ENCODE measurements around the gene GNAS-AS1.

Gene GNAS-AS1

DNA sequence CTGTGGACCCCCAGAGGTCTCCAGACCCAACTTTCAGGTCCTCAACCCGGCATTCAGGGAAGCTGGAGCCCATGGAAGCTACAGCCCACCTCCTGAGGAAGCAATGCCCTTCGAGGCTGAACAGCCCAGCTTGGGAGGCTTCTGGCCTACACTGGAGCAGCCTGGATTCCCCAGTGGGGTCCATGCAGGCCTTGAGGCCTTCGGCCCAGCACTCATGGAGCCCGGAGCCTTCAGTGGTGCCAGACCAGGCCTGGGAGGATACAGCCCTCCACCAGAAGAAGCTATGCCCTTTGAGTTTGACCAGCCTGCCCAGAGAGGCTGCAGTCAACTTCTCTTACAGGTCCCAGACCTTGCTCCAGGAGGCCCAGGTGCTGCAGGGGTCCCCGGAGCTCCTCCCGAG, 2.8 kb upstream of the GNAS-AS1 start:
- no peak overlapping the region for H3K27ac ChIP-seq (replicated peaks; ENCODE audit: low read length)
- peaks cover 3 to 11% of the 10 kb centered on the region in 2 donors for H3K9me3 ChIP-seq (replicated peaks in 1 of 2; ENCODE audit: control insufficient read depth in 2 of 2, insufficient read depth in 1 of 2, low read depth in 1 of 2, low read length in 2 of 2)
- no CpG with 5 or more reads among the region's 6 CpGs for WGBS, 2 donors (ENCODE audit: extremely low coverage in 2 of 2, insufficient read length in 2 of 2, insufficient replicate concordance in 1 of 2)
- peak overlapping the region; percentile 46 for H2BK15ac ChIP-seq (ENCODE audit: low read length)
- H2BK12ac ChIP-seq (ENCODE audit: low read length) = no peak overlapping the region
- peak overlapping the region; percentile 73 for H2AFZ ChIP-seq (ENCODE audit: low read length)
- H2AK5ac ChIP-seq (ENCODE audit: low read depth, low read length) = peak overlapping the region; percentile 81
- no peak for DNase-seq (ENCODE audit: low spot score)
- no peak overlapping the region for H3K4me3 ChIP-seq (ENCODE audit: low read length in 2 of 2)
- no peak overlapping the region for H4K8ac ChIP-seq (ENCODE audit: low read depth, low read length)
- no peak overlapping the region for H3K14ac ChIP-seq (ENCODE audit: low read length)
- no peak overlapping the region for H2BK120ac ChIP-seq (ENCODE audit: low read depth, low read length)
- no peak overlapping the region for H3K4me2 ChIP-seq (ENCODE audit: insufficient read depth, low read length, poor library complexity, severe bottlenecking)
- no peak overlapping the region for H3K9ac ChIP-seq (ENCODE audit: low read depth, low read length, poor library complexity)
- H3K23ac ChIP-seq (ENCODE audit: low read depth, low read length, poor library complexity) = peak overlapping the region; percentile 32
- H3K36me3 ChIP-seq (replicated peaks in 1 of 2; ENCODE audit: control insufficient read depth in 2 of 2, insufficient read depth in 2 of 2, low read length in 2 of 2) = no peaks in the 10 kb centered on the region
- peaks cover 3% of the 10 kb centered on the region for H3K79me1 ChIP-seq (ENCODE audit: low read depth, low read length)
- H2BK5ac ChIP-seq (ENCODE audit: low read length) = no peak overlapping the region
- peaks cover 17 to 94% (median 59%) of the 10 kb centered on the region in 3 experiments for H3K27me3 ChIP-seq (ENCODE audit: control insufficient read depth in 3 of 3, insufficient read depth in 3 of 3, low read depth in 1 of 3, low read length in 3 of 3)
- peaks cover 0 to 4% of the 10 kb centered on the region in 2 donors for H3K4me1 ChIP-seq (ENCODE audit: control insufficient read depth in 2 of 2, insufficient read depth in 1 of 2, low read depth in 1 of 2, low read length in 2 of 2)
- no peak overlapping the region for H4K91ac ChIP-seq (ENCODE audit: low read depth, low read length, poor library complexity)
- H3K18ac ChIP-seq (ENCODE audit: low read length) = no peak overlapping the region
- no peak overlapping the region for H3K4ac ChIP-seq (ENCODE audit: low read length)

DNA sequence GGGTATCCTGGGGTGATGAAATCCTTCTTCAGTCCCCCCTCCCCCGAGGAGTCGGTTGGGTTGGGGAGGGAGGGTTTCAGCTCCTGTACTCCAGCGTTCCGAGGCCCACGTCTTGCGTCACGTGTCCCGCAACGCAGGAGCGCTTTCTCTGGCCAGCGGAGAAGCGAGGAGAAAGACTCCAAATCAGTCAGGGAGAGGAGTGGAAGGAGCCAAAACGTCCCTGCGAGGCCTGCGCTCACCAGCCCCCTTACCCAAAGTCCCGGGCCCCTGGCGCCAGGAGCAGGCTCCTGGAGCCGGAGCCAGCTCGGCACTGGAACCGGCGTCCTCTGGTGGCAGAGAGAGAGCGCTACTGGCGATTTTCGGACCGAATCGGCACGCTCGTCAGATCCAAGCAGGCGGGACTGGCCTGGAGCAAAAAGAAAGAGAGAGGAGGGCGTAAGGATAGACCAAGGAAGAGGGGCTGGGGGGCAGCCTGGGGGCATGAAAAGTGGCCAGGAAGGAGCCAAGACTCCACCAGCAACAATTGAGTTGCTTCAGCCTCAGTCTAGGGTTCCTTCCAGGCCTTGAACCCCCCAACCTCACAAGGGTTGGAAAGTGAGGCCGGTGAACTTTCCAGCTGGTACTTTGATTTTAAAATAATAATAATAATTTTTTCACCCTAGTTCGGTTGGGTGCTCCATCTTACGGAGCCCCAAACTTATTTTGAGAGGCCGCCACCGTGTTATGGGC, 2.0 kb upstream of the GNAS-AS1 start, which contains the start of gene GNAS:
GNAS (plus strand) TSS at position 174 of the 729 bp plus-strand sequence.
- Histone ChIP-seq H3K36me3 (replicated peaks in 1 of 2; ENCODE audit: control insufficient read depth in 2 of 2, insufficient read depth in 2 of 2, low read length in 2 of 2) (no peaks in the 10 kb centered on the region), H3K4ac (ENCODE audit: low read length) (no peak within 1 kb of the TSS), H3K27me3 (ENCODE audit: control insufficient read depth in 3 of 3, insufficient read depth in 3 of 3, low read depth in 1 of 3, low read length in 3 of 3) (peaks cover 17 to 94% (median 57%) of the 10 kb centered on the region in 3 experiments), H3K4me1 (ENCODE audit: control insufficient read depth in 2 of 2, insufficient read depth in 1 of 2, low read depth in 1 of 2, low read length in 2 of 2) (peaks cover 0 to 4% of the 10 kb centered on the region in 2 donors), H3K79me1 (ENCODE audit: low read depth, low read length) (peaks cover 3% of the 10 kb centered on the region), H2AK5ac (ENCODE audit: low read depth, low read length) (peak within 1 kb of the TSS; percentile 81), H3K27ac (replicated peaks; ENCODE audit: low read length) (no peak within 1 kb of the TSS), H2BK5ac (ENCODE audit: low read length) (no peak within 1 kb of the TSS), H4K8ac (ENCODE audit: low read depth, low read length) (no peak within 1 kb of the TSS), H2BK15ac (ENCODE audit: low read length) (peak within 1 kb of the TSS; percentile 70), H2BK12ac (ENCODE audit: low read length) (no peak within 1 kb of the TSS), H3K14ac (ENCODE audit: low read length) (no peak within 1 kb of the TSS), H3K4me3 (ENCODE audit: low read length in 2 of 2) (peak within 1 kb of the TSS; percentile 20 to 77), H2AFZ (ENCODE audit: low read length) (peak within 1 kb of the TSS; percentile 93), H3K9me3 (replicated peaks in 1 of 2; ENCODE audit: control insufficient read depth in 2 of 2, insufficient read depth in 1 of 2, low read depth in 1 of 2, low read length in 2 of 2) (peaks cover 3 to 11% of the 10 kb centered on the region in 2 donors), H2BK120ac (ENCODE audit: low read depth, low read length) (no peak within 1 kb of the TSS), H3K23ac (ENCODE audit: low read depth, low read length, poor library complexity) (peak within 1 kb of the TSS; percentile 77), H3K18ac (ENCODE audit: low read length) (peak within 1 kb of the TSS; percentile 79), H3K9ac (ENCODE audit: low read depth, low read length, poor library complexity) (peak within 1 kb of the TSS; percentile 51), H3K4me2 (ENCODE audit: insufficient read depth, low read length, poor library complexity, severe bottlenecking) (peak within 1 kb of the TSS; percentile 66), H4K91ac (ENCODE audit: low read depth, low read length, poor library complexity) (no peak within 1 kb of the TSS)
- peak; percentile 72 for DNase-seq (ENCODE audit: low spot score)
- WGBS, 2 donors (ENCODE audit: extremely low coverage in 2 of 2, insufficient read length in 2 of 2, insufficient replicate concordance in 1 of 2) = no CpG with 5 or more reads among the region's 35 CpGs

DNA sequence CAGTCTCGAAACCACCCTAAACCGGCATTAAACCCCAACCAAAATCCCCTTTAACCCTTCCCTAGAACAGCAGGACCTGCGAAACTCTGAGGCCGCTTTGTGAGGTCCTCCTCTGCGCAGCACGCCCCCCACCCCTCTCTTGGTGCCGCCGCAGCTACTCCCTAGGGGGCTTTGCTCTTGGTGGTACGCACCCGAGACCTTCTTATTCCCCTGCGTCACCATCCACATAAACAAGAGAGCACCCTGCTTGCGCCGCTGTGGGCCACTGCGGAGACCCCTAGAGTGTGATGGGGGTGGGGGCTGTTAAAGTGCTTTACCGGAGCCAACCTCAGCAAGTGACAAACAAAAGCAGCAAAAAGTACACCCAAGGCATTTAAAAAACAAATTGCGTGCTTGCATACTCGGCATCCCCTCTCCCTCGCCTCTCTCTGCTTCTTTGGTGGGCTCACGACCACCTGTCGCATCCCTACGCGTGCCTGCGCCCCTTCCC, 1.3 kb upstream of the GNAS-AS1 start:
- Histone ChIP-seq H3K79me1 (ENCODE audit: low read depth, low read length) (peaks cover 3% of the 10 kb centered on the region), H3K36me3 (replicated peaks in 1 of 2; ENCODE audit: control insufficient read depth in 2 of 2, insufficient read depth in 2 of 2, low read length in 2 of 2) (no peaks in the 10 kb centered on the region), H2AK5ac (ENCODE audit: low read depth, low read length) (peak overlapping the region; percentile 68), H3K27me3 (ENCODE audit: control insufficient read depth in 3 of 3, insufficient read depth in 3 of 3, low read depth in 1 of 3, low read length in 3 of 3) (peaks cover 17 to 94% (median 55%) of the 10 kb centered on the region in 3 experiments), H2BK12ac (ENCODE audit: low read length) (no peak overlapping the region), H3K23ac (ENCODE audit: low read depth, low read length, poor library complexity) (no peak overlapping the region), H3K4ac (ENCODE audit: low read length) (no peak overlapping the region), H2BK120ac (ENCODE audit: low read depth, low read length) (no peak overlapping the region), H2AFZ (ENCODE audit: low read length) (peak overlapping the region; percentile 93), H3K4me3 (ENCODE audit: low read length in 2 of 2) (peak overlapping the region in 1 of 2 donors; percentile 77), H2BK15ac (ENCODE audit: low read length) (peak overlapping the region; percentile 70), H4K91ac (ENCODE audit: low read depth, low read length, poor library complexity) (no peak overlapping the region), H3K4me1 (ENCODE audit: control insufficient read depth in 2 of 2, insufficient read depth in 1 of 2, low read depth in 1 of 2, low read length in 2 of 2) (peaks cover 0 to 4% of the 10 kb centered on the region in 2 donors), H3K18ac (ENCODE audit: low read length) (peak overlapping the region; percentile 79), H3K9me3 (replicated peaks in 1 of 2; ENCODE audit: control insufficient read depth in 2 of 2, insufficient read depth in 1 of 2, low read depth in 1 of 2, low read length in 2 of 2) (peaks cover 3 to 11% of the 10 kb centered on the region in 2 donors), H4K8ac (ENCODE audit: low read depth, low read length) (no peak overlapping the region), H2BK5ac (ENCODE audit: low read length) (no peak overlapping the region), H3K14ac (ENCODE audit: low read length) (no peak overlapping the region), H3K4me2 (ENCODE audit: insufficient read depth, low read length, poor library complexity, severe bottlenecking) (peak overlapping the region; percentile 66), H3K27ac (replicated peaks; ENCODE audit: low read length) (no peak overlapping the region), H3K9ac (ENCODE audit: low read depth, low read length, poor library complexity) (peak overlapping the region; percentile 51)
- WGBS, 2 donors (ENCODE audit: extremely low coverage in 2 of 2, insufficient read length in 2 of 2, insufficient replicate concordance in 1 of 2) = no CpG with 5 or more reads among the region's 23 CpGs
- DNase-seq (ENCODE audit: low spot score) = no peak

Measured in neuronal stem cell (in vitro differentiated cells).